Osteocyte (in vitro differentiated cells): ENCODE data around the gene TRIM44. TPM values are rescaled to one million over a fixed set of nuclear protein-coding genes. Genes with fewer than 3 reads are reported as not detected.

ENCODE experiments used
- DNase-seq: peaks from one replicate; pipeline ENCODE4 v3.0.0; 2021; ENCODE audit warnings: mixed read lengths; ENCODE audit not compliant: unreplicated experiment; ENCODE audit errors: extremely low spot score
- H3K27ac Mint-ChIP-seq: one replicate; pipeline ENCODE4 v1.8.0; 2021; ENCODE audit warnings: mild to moderate bottlenecking, mixed read lengths; ENCODE audit not compliant: unreplicated experiment
- H3K27me3 Mint-ChIP-seq: one replicate; pipeline ENCODE4 v1.8.0; 2021; ENCODE audit warnings: mixed read lengths; ENCODE audit not compliant: unreplicated experiment
- H3K36me3 Mint-ChIP-seq: one replicate; pipeline ENCODE4 v1.8.0; 2021; ENCODE audit warnings: mixed read lengths; ENCODE audit not compliant: unreplicated experiment
- H3K4me1 Mint-ChIP-seq: one replicate; pipeline ENCODE4 v1.8.0; 2021; ENCODE audit warnings: mixed read lengths; ENCODE audit not compliant: unreplicated experiment
- H3K4me3 Mint-ChIP-seq: one replicate; pipeline ENCODE4 v1.8.0; 2021; ENCODE audit warnings: mild to moderate bottlenecking, moderate library complexity, mixed read lengths; ENCODE audit not compliant: unreplicated experiment
- H3K9me3 Mint-ChIP-seq: one replicate; pipeline ENCODE4 v1.8.0; 2021; ENCODE audit warnings: mixed read lengths; ENCODE audit not compliant: unreplicated experiment
- total RNA-seq: library from RNA; stranded (reverse); gene quantifications from 2 replicates; pipeline ENCODE4 v1.2.1, GENCODE V29; 2021
- TF ChIP-seq, protein P1 (sequence below): fragments of 200-600 bp; sonication (generic); IDR thresholded peaks from 2 replicates; pipeline ENCODE4 v1.5.0; 2021; ENCODE audit warnings: antibody characterized with exemption, mild to moderate bottlenecking, moderate library complexity

Gene TRIM44
- total RNA-seq, 1 donor from 2014 or later: 79.9 TPM

DNA sequence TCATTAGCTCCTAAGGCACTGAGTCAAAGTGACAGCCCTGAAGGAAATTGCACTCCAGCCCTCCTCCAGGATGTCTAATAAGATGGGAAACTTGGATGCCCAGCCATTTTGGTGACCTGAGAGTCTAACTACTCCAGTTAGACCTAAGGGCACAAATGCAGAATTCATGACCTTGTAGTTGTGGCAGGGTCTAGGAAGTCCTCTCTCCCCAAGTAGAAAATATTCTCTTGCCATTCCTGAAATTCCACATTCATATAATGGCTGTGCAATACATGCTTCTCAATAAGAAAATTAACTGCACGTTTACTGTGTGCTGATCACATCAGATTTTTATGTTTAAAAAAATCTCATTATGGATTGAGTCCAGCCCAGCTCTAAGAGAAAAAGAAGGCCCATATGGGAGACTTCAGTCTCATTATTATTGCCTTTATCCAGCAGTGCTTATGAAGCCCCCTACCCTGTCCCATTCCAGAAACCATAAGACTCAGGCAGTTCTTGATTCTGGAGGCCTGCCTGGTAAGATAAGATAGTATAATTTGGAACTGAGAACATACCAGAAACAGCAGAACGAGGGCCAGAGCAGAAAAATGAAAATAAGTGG, 147.6 kb downstream of the TRIM44 start:
- peaks cover 14% of the 10 kb centered on the region for H3K36me3 Mint-ChIP-seq
- TF ChIP-seq, protein P1, sequence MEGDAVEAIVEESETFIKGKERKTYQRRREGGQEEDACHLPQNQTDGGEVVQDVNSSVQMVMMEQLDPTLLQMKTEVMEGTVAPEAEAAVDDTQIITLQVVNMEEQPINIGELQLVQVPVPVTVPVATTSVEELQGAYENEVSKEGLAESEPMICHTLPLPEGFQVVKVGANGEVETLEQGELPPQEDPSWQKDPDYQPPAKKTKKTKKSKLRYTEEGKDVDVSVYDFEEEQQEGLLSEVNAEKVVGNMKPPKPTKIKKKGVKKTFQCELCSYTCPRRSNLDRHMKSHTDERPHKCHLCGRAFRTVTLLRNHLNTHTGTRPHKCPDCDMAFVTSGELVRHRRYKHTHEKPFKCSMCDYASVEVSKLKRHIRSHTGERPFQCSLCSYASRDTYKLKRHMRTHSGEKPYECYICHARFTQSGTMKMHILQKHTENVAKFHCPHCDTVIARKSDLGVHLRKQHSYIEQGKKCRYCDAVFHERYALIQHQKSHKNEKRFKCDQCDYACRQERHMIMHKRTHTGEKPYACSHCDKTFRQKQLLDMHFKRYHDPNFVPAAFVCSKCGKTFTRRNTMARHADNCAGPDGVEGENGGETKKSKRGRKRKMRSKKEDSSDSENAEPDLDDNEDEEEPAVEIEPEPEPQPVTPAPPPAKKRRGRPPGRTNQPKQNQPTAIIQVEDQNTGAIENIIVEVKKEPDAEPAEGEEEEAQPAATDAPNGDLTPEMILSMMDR: no peak
- H3K9me3 Mint-ChIP-seq: no peaks in the 10 kb centered on the region
- no peak overlapping the region for H3K27ac Mint-ChIP-seq
- no peak for DNase-seq
- H3K27me3 Mint-ChIP-seq: no peaks in the 10 kb centered on the region
- peaks cover 26% of the 10 kb centered on the region for H3K4me1 Mint-ChIP-seq
- H3K4me3 Mint-ChIP-seq: no peak overlapping the region

DNA sequence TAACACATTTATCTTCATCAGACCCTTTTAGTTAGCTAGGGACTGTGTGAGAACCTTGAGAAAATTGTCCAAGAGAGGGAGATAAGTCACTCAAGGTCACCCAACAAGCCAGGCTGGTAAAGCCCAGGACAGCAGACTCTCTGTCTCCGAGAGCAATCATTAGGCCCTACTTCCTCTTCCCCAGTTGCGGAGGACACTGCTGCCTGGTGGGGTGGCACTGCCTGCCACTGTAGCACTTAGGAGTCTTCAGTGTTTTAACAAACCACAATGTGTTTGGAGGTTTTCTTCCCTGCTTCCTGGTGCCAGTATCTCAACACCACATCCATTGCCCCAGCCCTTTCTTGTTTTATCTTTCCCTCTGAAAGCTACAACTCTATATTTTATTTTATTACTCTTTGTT, 149.2 kb downstream of the TRIM44 start:
- Mint-ChIP-seq H3K36me3 (peaks cover 14% of the 10 kb centered on the region), H3K27me3 (no peaks in the 10 kb centered on the region), H3K4me3 (no peak overlapping the region), H3K27ac (no peak overlapping the region), H3K9me3 (no peaks in the 10 kb centered on the region), H3K4me1 (peaks cover 43% of the 10 kb centered on the region)
- TF ChIP-seq, protein P1: no peak
- DNase-seq: no peak

DNA sequence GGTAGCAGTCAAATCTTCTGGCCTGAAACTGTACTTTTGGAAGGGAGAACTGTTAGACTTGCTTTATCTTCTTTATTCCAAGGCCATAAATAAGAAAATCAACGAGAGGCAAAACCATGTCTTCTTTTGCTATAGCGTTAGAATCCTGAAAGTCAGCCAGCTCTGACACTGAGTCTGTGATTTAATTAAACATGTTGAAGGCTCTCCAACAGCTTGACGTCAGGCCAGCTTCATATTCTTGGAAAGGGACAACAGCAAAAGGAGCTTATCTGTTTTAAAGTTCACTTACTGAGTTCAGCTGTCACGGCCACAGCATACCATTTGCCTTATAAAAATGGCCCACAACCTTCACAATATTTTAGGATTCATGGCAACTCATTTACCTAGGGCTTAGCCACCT, 150.3 kb downstream of the TRIM44 start:
- H3K27me3 Mint-ChIP-seq: no peaks in the 10 kb centered on the region
- no peak for DNase-seq
- no peak overlapping the region for H3K4me3 Mint-ChIP-seq
- H3K4me1 Mint-ChIP-seq: peaks cover 45% of the 10 kb centered on the region
- TF ChIP-seq, protein P1: no peak
- H3K9me3 Mint-ChIP-seq: no peaks in the 10 kb centered on the region
- no peak overlapping the region for H3K27ac Mint-ChIP-seq
- H3K36me3 Mint-ChIP-seq: peaks cover 15% of the 10 kb centered on the region

DNA sequence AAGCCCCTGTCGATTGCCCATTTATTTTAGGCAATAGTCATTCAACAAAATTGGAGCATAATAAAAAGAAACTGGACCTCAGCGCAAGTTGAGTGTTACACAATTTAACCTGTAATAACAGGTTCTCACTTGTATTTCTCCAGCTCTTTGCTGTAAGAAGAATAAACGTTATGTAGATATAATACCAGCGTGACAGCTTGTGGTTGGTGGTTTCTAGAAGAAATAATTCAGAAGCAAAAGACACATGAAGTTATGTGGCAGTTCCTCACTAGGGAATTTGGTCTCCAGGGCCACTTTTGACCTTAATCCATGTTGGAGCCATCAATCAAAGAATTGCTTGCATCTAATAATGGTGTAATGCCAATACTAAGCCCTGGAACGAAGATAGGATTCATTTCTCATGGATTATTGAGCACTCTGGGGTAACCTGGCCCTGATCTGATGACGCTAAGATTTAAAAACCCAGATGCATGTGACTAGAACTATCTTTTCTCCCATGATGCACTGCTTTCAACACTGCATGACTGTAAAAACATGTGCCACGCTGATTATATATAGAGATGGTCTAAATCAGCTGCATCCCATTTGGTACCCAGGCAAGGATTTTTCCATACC, 151.6 kb downstream of the TRIM44 start:
- H3K36me3 Mint-ChIP-seq: peaks cover 12% of the 10 kb centered on the region
- TF ChIP-seq, protein P1: no peak
- no peak for DNase-seq

DNA sequence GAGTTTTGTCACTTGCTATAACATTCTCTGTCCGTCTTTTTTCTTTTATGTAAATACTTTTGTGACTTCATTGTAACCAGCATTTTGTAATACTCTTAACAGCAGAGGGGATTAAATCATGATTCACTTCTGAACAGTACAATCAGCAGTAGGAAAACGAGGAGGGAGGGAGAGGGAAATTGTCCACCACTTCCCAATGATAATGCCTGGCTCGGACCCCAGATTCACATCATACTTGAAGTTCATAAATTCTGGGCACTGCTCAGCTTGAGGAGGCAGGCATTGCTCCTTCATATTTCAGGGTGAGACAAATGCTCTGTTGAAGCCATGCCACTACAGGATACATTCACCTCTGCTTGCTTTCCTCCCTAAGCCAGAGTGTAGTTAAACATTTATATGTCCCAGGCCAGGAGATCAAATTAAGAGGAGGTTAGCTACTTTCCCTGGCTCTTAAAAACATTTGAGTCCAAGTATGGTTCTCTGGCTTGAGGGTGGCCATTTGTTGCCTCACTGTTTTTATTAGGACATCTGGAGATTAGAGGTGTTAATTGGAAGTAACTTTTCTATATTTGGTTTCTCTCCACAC, 152.2 kb downstream of the TRIM44 start:
- Mint-ChIP-seq H3K36me3 (peaks cover 12% of the 10 kb centered on the region), H3K27me3 (no peaks in the 10 kb centered on the region), H3K4me1 (peaks cover 40% of the 10 kb centered on the region), H3K9me3 (no peaks in the 10 kb centered on the region), H3K4me3 (no peak overlapping the region), H3K27ac (peak overlapping the region; percentile 69)
- no peak for DNase-seq
- TF ChIP-seq, protein P1: no peak

More for the DNA sequence above, 151.6 kb downstream of the TRIM44 start:
- H3K4me3 Mint-ChIP-seq: no peak overlapping the region
- no peak overlapping the region for H3K27ac Mint-ChIP-seq
- H3K4me1 Mint-ChIP-seq: peaks cover 45% of the 10 kb centered on the region
- H3K9me3 Mint-ChIP-seq: no peaks in the 10 kb centered on the region
- H3K27me3 Mint-ChIP-seq: no peaks in the 10 kb centered on the region
